A549 (cell line): ENCODE results near the gene PDIA5.

ENCODE experiments used
- ESRRA ChIP-seq: fragments of 150-350 bp; IDR thresholded peaks from 2 replicates; pipeline ENCODE4 v1.6.1; 2014; ENCODE audit warnings: mild to moderate bottlenecking, low read length, borderline replicate concordance
- RCOR1 ChIP-seq: fragments of 150-350 bp; IDR thresholded peaks from 2 replicates; pipeline ENCODE4 v1.6.1; 2014; ENCODE audit warnings: antibody characterized with exemption, low read length, low read depth
- TF ChIP-seq, protein P1 (sequence below): fragments of >200 bp; sonication (Bioruptor Twin); formaldehyde crosslinking; IDR thresholded peaks from 3 replicates; pipeline ENCODE4 v1.5.1; 2016

- no peak for TF ChIP-seq RCOR1
- TF ChIP-seq, protein P1, sequence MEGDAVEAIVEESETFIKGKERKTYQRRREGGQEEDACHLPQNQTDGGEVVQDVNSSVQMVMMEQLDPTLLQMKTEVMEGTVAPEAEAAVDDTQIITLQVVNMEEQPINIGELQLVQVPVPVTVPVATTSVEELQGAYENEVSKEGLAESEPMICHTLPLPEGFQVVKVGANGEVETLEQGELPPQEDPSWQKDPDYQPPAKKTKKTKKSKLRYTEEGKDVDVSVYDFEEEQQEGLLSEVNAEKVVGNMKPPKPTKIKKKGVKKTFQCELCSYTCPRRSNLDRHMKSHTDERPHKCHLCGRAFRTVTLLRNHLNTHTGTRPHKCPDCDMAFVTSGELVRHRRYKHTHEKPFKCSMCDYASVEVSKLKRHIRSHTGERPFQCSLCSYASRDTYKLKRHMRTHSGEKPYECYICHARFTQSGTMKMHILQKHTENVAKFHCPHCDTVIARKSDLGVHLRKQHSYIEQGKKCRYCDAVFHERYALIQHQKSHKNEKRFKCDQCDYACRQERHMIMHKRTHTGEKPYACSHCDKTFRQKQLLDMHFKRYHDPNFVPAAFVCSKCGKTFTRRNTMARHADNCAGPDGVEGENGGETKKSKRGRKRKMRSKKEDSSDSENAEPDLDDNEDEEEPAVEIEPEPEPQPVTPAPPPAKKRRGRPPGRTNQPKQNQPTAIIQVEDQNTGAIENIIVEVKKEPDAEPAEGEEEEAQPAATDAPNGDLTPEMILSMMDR = no peak
- TF ChIP-seq ESRRA = no peak
Measured at GRCh38 chr3:123055352-123055751, 11.5 kb upstream of the PDIA5 start.
